IMR-90 (cell line): ENCODE results near the gene TRAPPC14. TPM values are rescaled to one million over a fixed set of nuclear protein-coding genes. Genes with fewer than 3 reads are reported as not detected.

Experiments
- ATAC-seq: fragments of 200-7000 bp; cut with Tn5 transposase; 2 replicates; pipeline ENCODE4 v1.9.1; 2020; ENCODE audit warnings: low read depth, mild to moderate bottlenecking, moderate library complexity
- BruUV-seq: library from RNA; stranded (reverse); fragments of 400-500 nt; replicated peaks from 2 replicates; lab custom pipeline; 2021; lab: Mats Ljungman, UMichigan
- CTCF ChIA-PET: fragments of 300-600 bp; formaldehyde crosslinking; extraction: SDS; loops from one replicate; lab custom pipeline; 2021; ENCODE audit warnings: antibody characterized with exemption; lab: Yijun Ruan, JAX
- POLR2A ChIA-PET: fragments of 300-600 bp; sonication (Branson Sonifier 250); formaldehyde crosslinking; loops from one replicate; lab custom pipeline; 2022; ENCODE audit warnings: antibody characterized with exemption; ENCODE audit not compliant: unreplicated experiment; lab: Charles Lee
- DNase-seq: peaks from one replicate; pipeline ENCODE4 v3.0.0; 2013
- H2AFZ ChIP-seq: replicated peaks from 2 replicates; pipeline ENCODE3; 2013; ENCODE audit warnings: low read length, mild to moderate bottlenecking; ENCODE audit not compliant: poor library complexity
- H2AK5ac ChIP-seq: 2 replicates; pipeline ENCODE4 v1.6.1; 2013; ENCODE audit warnings: low read depth, low read length, inconsistent platforms
- H2AK9ac ChIP-seq: replicated peaks from 2 replicates; pipeline ENCODE3; 2013; ENCODE audit warnings: mild to moderate bottlenecking, low read depth, low read length, moderate library complexity; ENCODE audit not compliant: poor library complexity
- H2BK120ac ChIP-seq: 2 replicates; pipeline ENCODE4 v1.6.1; 2013; ENCODE audit warnings: low read depth, low read length, inconsistent platforms
- H2BK15ac ChIP-seq: 3 replicates; pipeline ENCODE4 v1.6.1; 2013; ENCODE audit warnings: low read depth, low read length, inconsistent platforms
- H2BK20ac ChIP-seq: 2 replicates; pipeline ENCODE4 v1.6.1; 2013; ENCODE audit warnings: low read depth, mild to moderate bottlenecking, inconsistent platforms, low read length, moderate library complexity
- H2BK5ac ChIP-seq: 2 replicates; pipeline ENCODE4 v1.6.1; 2013; ENCODE audit warnings: mild to moderate bottlenecking, low read depth, low read length, inconsistent platforms; ENCODE audit not compliant: poor library complexity, severe bottlenecking
- H3K14ac ChIP-seq: replicated peaks from 2 replicates; pipeline ENCODE4 v1.6.1; 2013; ENCODE audit warnings: low read depth, low read length, inconsistent platforms
- H3K18ac ChIP-seq: 2 replicates; pipeline ENCODE4 v1.6.1; 2013; ENCODE audit warnings: low read depth, low read length, control low read depth
- H3K23ac ChIP-seq: 2 replicates; pipeline ENCODE4 v1.6.1; 2013; ENCODE audit warnings: low read depth, low read length, inconsistent platforms
- H3K27ac ChIP-seq: 2 replicates; pipeline ENCODE4 v1.5.1; 2013; ENCODE audit warnings: mild to moderate bottlenecking, control low read depth, low read length; ENCODE audit not compliant: insufficient read depth
- H3K27me3 ChIP-seq: 2 replicates; pipeline ENCODE4 v1.6.1; 2013; ENCODE audit warnings: low read length; ENCODE audit not compliant: control insufficient read depth, insufficient read depth
- H3K36me3 ChIP-seq: 2 replicates; pipeline ENCODE4 v1.6.1; 2013; ENCODE audit warnings: low read length, mixed read lengths; ENCODE audit not compliant: control insufficient read depth, insufficient read depth
- H3K4ac ChIP-seq: 2 replicates; pipeline ENCODE4 v1.6.1; 2013; ENCODE audit warnings: low read depth, low read length, inconsistent platforms
- H3K4me1 ChIP-seq: 2 replicates; pipeline ENCODE4 v1.6.1; 2013; ENCODE audit warnings: low read length, mixed read lengths; ENCODE audit not compliant: control insufficient read depth, insufficient read depth
- H3K4me2 ChIP-seq: 2 replicates; pipeline ENCODE4 v1.6.1; 2013; ENCODE audit warnings: low read depth, mild to moderate bottlenecking, control low read depth, low read length, moderate library complexity
- H3K4me3 ChIP-seq: 2 replicates; pipeline ENCODE4 v1.5.1; 2013; ENCODE audit warnings: low read depth, mild to moderate bottlenecking, control low read depth, low read length, moderate library complexity; ENCODE audit not compliant: insufficient read depth
- H3K56ac ChIP-seq: 2 replicates; pipeline ENCODE4 v1.6.1; 2013; ENCODE audit warnings: low read length, inconsistent platforms; ENCODE audit not compliant: insufficient read depth; ENCODE audit errors: extremely low read depth
- H3K79me1 ChIP-seq, 2 experiments: 2 replicates each; pipeline ENCODE4 v1.6.1; 2013; ENCODE audit warnings: low read length in 2 of 2, inconsistent platforms in 1 of 2, low read depth in 1 of 2
- H3K9ac ChIP-seq: 2 replicates; pipeline ENCODE4 v1.6.1; 2013; ENCODE audit warnings: low read depth, low read length, control low read depth
- H3K9me1 ChIP-seq: 2 replicates; pipeline ENCODE4 v1.6.1; 2013; ENCODE audit warnings: low read length, inconsistent platforms; ENCODE audit not compliant: insufficient read depth
- H3K9me3 ChIP-seq: 2 replicates; pipeline ENCODE4 v1.6.1; 2013; ENCODE audit warnings: low read length; ENCODE audit not compliant: control insufficient read depth, insufficient read depth
- H4K20me1 ChIP-seq: 2 replicates; pipeline ENCODE4 v1.6.1; 2013; ENCODE audit warnings: low read length, inconsistent platforms; ENCODE audit not compliant: insufficient read depth
- H4K5ac ChIP-seq: 2 replicates; pipeline ENCODE4 v1.6.1; 2013; ENCODE audit warnings: mild to moderate bottlenecking, low read depth, low read length, control low read depth
- H4K8ac ChIP-seq, 2 experiments: 2 replicates each; pipeline ENCODE4 v1.6.1; 2013; ENCODE audit warnings: low read depth in 2 of 2, low read length in 2 of 2, control low read depth in 1 of 2, inconsistent platforms in 1 of 2
- H4K91ac ChIP-seq: 2 replicates; pipeline ENCODE4 v1.6.1; 2013; ENCODE audit warnings: low read depth, low read length, inconsistent platforms; ENCODE audit not compliant: insufficient read depth
- POLR2A ChIP-seq: IDR thresholded peaks from 2 replicates; pipeline ENCODE4 v1.6.1; 2012; ENCODE audit warnings: mild to moderate bottlenecking, low read depth, low read length
- RFX5 ChIP-seq: IDR thresholded peaks from 2 replicates; pipeline ENCODE4 v1.8.0; 2012; ENCODE audit warnings: low read depth, mild to moderate bottlenecking, low read length, moderate library complexity
- WGBS, 2 experiments: methylation state at CpG; one replicate each; pipeline versions ENCODE4 v1.1.5 to v1.1.7; 2013; ENCODE audit warnings: missing lambda C conversion rate in 2 of 2; ENCODE audit not compliant: insufficient read length in 1 of 2; ENCODE audit errors: extremely low coverage in 2 of 2; 5-methylcytosine and 5-hydroxymethylcytosine counted together
- dilution Hi-C: fragments of 300-500 bp; cut with HindIII; formaldehyde crosslinking; loops from one replicate; pipeline ENCODE4 v1.14.3; 2018; ENCODE audit warnings: low sequenced_read_pairs; ENCODE audit not compliant: unreplicated experiment
- in situ Hi-C: fragments of 300-500 bp; cut with MboI; formaldehyde crosslinking; loops from 3 replicates; pipeline ENCODE4 v1.14.3; 2019; ENCODE audit warnings: low sequenced_read_pairs, inconsistent platforms, mixed read lengths
- intact Hi-C: fragments of 100-400 bp; cut with micrococcal nuclease; formaldehyde crosslinking; loops from 2 replicates; pipeline ENCODE4 v1.10.0; 2022
- polyA plus RNA-seq, 3 experiments: library from polyadenylated mRNA; depleted of rRNA; stranded (reverse); fragments of >200 nt; gene quantifications; 2 replicates each; pipeline ENCODE4 v1.2.3, GENCODE V29; 2012; ENCODE audit warnings: low replicate concordance in 1 of 3
- total RNA-seq: library from RNA; depleted of rRNA; stranded (reverse); fragments of >200 nt; gene quantifications from 2 replicates; pipeline ENCODE4 v1.2.3, GENCODE V29; 2012

Gene TRAPPC14
- total and polyA plus RNA-seq, 2 of the 4 experiments (the other 2 are of a cell fraction): 4.5 to 15.9 TPM

DNA sequence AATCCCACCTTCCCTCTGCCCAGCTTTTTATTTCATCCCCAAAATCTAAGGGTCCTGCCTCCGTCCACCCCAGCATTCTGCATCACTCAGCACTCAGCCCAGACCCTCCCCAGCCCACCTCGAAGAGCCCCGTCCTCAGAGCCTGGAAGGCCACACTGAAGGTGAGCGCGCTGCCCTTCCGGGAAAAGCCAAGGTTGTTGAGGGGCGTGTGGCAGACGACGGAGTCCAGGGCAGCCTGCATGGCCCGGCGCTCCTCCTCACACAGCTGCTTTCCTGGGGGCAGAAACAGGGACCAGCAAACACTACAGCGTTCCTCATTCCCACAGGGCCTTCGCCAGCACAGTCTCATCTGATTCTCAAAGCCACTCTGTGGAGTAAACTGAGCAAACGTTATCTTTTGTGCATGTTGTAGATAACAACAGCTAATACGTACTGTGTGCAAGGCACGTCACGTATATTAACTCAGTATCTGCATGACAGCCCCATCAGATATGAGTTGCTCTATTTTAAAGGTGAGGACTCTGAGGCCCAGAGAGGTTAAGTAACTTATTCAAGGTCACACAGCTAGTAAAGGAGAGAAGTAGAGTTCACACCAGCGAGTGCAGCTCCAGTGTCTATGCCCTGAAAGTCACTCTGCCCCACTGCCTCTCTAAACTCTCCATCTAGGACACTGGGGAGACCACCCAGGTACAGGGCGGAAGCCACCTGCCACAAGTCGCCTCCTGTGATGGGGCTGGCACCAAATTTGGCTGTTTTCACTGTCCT lies 2.8 kb downstream of the TRAPPC14 start:
- 89% methylated on average over 9 of the region's 20 CpGs; no CpG with 5 or more reads in 1 of the 2 experiments for WGBS, 2 experiments
- Histone ChIP-seq H3K27ac (no peak overlapping the region), H3K4me2 (no peak overlapping the region), H3K4me3 (no peak overlapping the region), H4K20me1 (peaks cover 23% of the 10 kb centered on the region), H2AK9ac (no peak overlapping the region), H3K27me3 (no peaks in the 10 kb centered on the region), H2BK15ac (no peak overlapping the region), H3K14ac (no peak overlapping the region), H2BK120ac (no peak overlapping the region), H4K5ac (no peak overlapping the region), H3K4ac (no peak overlapping the region), H2BK5ac (no peak overlapping the region), H3K18ac (no peak overlapping the region), H3K9me1 (peaks cover 2% of the 10 kb centered on the region; the same call in 1 of the 2 replicates), H3K36me3 (peaks cover 42% of the 10 kb centered on the region), H4K8ac (no peak overlapping the region), H3K9ac (no peak overlapping the region), H3K56ac (no peak overlapping the region), H2AFZ (no peak overlapping the region), H2BK20ac (no peak overlapping the region), H3K4me1 (peaks cover 6% of the 10 kb centered on the region), H3K23ac (no peak overlapping the region), H3K9me3 (no peaks in the 10 kb centered on the region), H2AK5ac (no peak overlapping the region), H4K91ac (no peak overlapping the region), H3K79me1 (peaks cover 19 to 65% of the 10 kb centered on the region in 2 experiments)
- dilution Hi-C loops (no loop called here), intact Hi-C loops (no loop called here), in situ Hi-C loops (no loop called here)
- no peak for TF ChIP-seq RFX5
- TF ChIP-seq POLR2A: no peak
- POLR2A ChIA-PET: no interaction called here
- CTCF ChIA-PET: no interaction called here
- DNase-seq (no peak), ATAC-seq (no peak)
- BruUV-seq: no TSS peak
